GM12878 (cell line): Measurements from ENCODE around the gene AFAP1L2. TPM values are rescaled to one million over a fixed set of nuclear protein-coding genes. Genes with fewer than 3 reads are reported as not detected.

ENCODE experiments used
- ATAC-seq: fragments of 200-7000 bp; cut with Tn5 transposase; 3 replicates; pipeline ENCODE4 v1.9.1; 2020; ENCODE audit warnings: mild to moderate bottlenecking, moderate library complexity
- BruUV-seq: library from RNA; stranded (reverse); fragments of 400-500 nt; replicated peaks from 2 replicates; lab custom pipeline; 2021; lab: Mats Ljungman, UMichigan
- CTCF ChIA-PET: fragments of 300-600 bp; sonication (Branson Sonifier 250); formaldehyde crosslinking; extraction: SDS; loops from one replicate; lab custom pipeline; 2021; ENCODE audit warnings: inconsistent platforms; lab: Yijun Ruan, JAX
- POLR2A ChIA-PET: fragments of 350-600 bp; formaldehyde crosslinking; extraction: SDS; loops from one replicate; lab custom pipeline; 2021; ENCODE audit warnings: inconsistent platforms; lab: Charles Lee
- RAD21 ChIA-PET: fragments of 300-600 bp; sonication (Branson Sonifier 250); formaldehyde crosslinking; loops from one replicate; lab custom pipeline; 2023; ENCODE audit warnings: antibody characterized with exemption; ENCODE audit not compliant: unreplicated experiment; lab: Charles Lee
- SMC1A ChIA-PET: fragments of 300-600 bp; sonication (Branson Sonifier 250); formaldehyde crosslinking; loops from one replicate; lab custom pipeline; 2023; ENCODE audit not compliant: unreplicated experiment, uncharacterized antibody; lab: Charles Lee
- DNase-seq: peaks from one replicate; pipeline ENCODE4 v3.0.0-alpha.2; 2011; ENCODE audit warnings: low read depth, low spot score
- FAIRE-seq: peaks from 3 replicates; lab custom pipeline; 2011; peaks lifted over from hg19 to GRCh38; lab: Jason Lieb, UNC
- H2AFZ ChIP-seq: 2 replicates; pipeline ENCODE4 v1.6.0; 2011; ENCODE audit warnings: low read depth, low read length, control low read depth; ENCODE audit not compliant: control insufficient read depth
- H3K27ac ChIP-seq: 2 replicates; pipeline ENCODE4 v1.5.1; 2011; ENCODE audit warnings: control low read depth; ENCODE audit not compliant: control insufficient read depth, insufficient read depth
- H3K27me3 ChIP-seq, 2 experiments: replicated peaks in 1 of 2; 2 replicates each; pipeline versions ENCODE4 v1.6.0 to v1.6.1; 2011; ENCODE audit warnings: low read length in 1 of 2; ENCODE audit not compliant: control insufficient read depth in 2 of 2, insufficient read depth in 2 of 2
- H3K36me3 ChIP-seq, 2 experiments: 2 replicates each; pipeline ENCODE4 v1.5.1; 2011; ENCODE audit warnings: low read length in 1 of 2; ENCODE audit not compliant: control insufficient read depth in 2 of 2, insufficient read depth in 2 of 2
- H3K4me1 ChIP-seq: 2 replicates; pipeline ENCODE4 v1.6.1; 2011; ENCODE audit warnings: mild to moderate bottlenecking, low read length, moderate library complexity, mixed read lengths; ENCODE audit not compliant: control insufficient read depth, insufficient read depth
- H3K4me2 ChIP-seq: 2 replicates; pipeline ENCODE4 v1.6.0; 2011; ENCODE audit warnings: control low read depth; ENCODE audit not compliant: control insufficient read depth, insufficient read depth
- H3K4me3 ChIP-seq: fragments of 200-600 bp; sonication (generic); 2 replicates; pipeline ENCODE4 v1.5.1; 2016
- H3K79me2 ChIP-seq: 2 replicates; pipeline ENCODE4 v1.6.0; 2011; ENCODE audit warnings: low read length; ENCODE audit not compliant: control insufficient read depth, insufficient read depth
- H3K9ac ChIP-seq: 2 replicates; pipeline ENCODE4 v1.8.0; 2011; ENCODE audit warnings: low read length, control low read depth, mixed read lengths; ENCODE audit not compliant: control insufficient read depth, insufficient read depth
- H3K9me3 ChIP-seq: replicated peaks from 3 replicates; pipeline ENCODE4 v1.5.1; 2011; ENCODE audit warnings: mild to moderate bottlenecking, low read length; ENCODE audit not compliant: control insufficient read depth, insufficient read depth
- H4K20me1 ChIP-seq: 2 replicates; pipeline ENCODE4 v1.6.0; 2011; ENCODE audit not compliant: control insufficient read depth, insufficient read depth
- ATF3 ChIP-seq: IDR thresholded peaks from 2 replicates; pipeline ENCODE4 v1.6.1; 2011; ENCODE audit warnings: low read depth, mild to moderate bottlenecking, low read length, moderate library complexity, borderline replicate concordance; ENCODE audit errors: extremely low read depth
- BCLAF1 ChIP-seq: fragments of 450-650 bp; IDR thresholded peaks from 2 replicates; pipeline ENCODE4 v1.6.1; 2017; ENCODE audit warnings: antibody characterized with exemption, mild to moderate bottlenecking, moderate library complexity
- CHD4 ChIP-seq: fragments of 200-600 bp; sonication (generic); IDR thresholded peaks from 2 replicates; pipeline ENCODE4 v1.6.1; 2016; ENCODE audit warnings: mild to moderate bottlenecking
- CREM ChIP-seq: IDR thresholded peaks from 2 replicates; pipeline ENCODE4 v1.6.1; 2014; ENCODE audit warnings: antibody characterized with exemption, low read depth
- EGR1 ChIP-seq, 2 experiments: IDR thresholded peaks; 1 replicate in 1 of 2; 2 replicates in 1 of 2; pipeline ENCODE4 v1.6.1; 2011 to 2012; ENCODE audit warnings: low read depth in 2 of 2, low read length in 2 of 2, borderline replicate concordance in 1 of 2, mild to moderate bottlenecking in 1 of 2, moderate library complexity in 1 of 2
- GABPA ChIP-seq: IDR thresholded peaks from 2 replicates; pipeline ENCODE4 v1.6.1; 2014; ENCODE audit warnings: antibody characterized with exemption, low read depth, mild to moderate bottlenecking, inconsistent platforms
- IKZF2 ChIP-seq, 2 experiments: fragments of 450-650 bp; IDR thresholded peaks; 2 replicates each; pipeline ENCODE4 v1.6.1; 2017; ENCODE audit warnings: mild to moderate bottlenecking in 2 of 2, moderate library complexity in 2 of 2
- NBN ChIP-seq: fragments of 450-650 bp; IDR thresholded peaks from 2 replicates; pipeline ENCODE4 v1.6.1; 2016
- NFYA ChIP-seq: IDR thresholded peaks from 2 replicates; pipeline ENCODE4 v1.6.1; 2011; ENCODE audit warnings: low read depth, mild to moderate bottlenecking, low read length, improper control_type of control experiment, borderline replicate concordance
- PML ChIP-seq: IDR thresholded peaks from 2 replicates; pipeline ENCODE4 v1.6.1; 2012; ENCODE audit warnings: low read length, inconsistent platforms
- POLR2AphosphoS5 ChIP-seq: IDR thresholded peaks from 2 replicates; pipeline ENCODE4 v1.6.1; 2011; ENCODE audit warnings: mild to moderate bottlenecking, low read length, inconsistent platforms
- RCOR1 ChIP-seq: conservative IDR thresholded peaks from 2 replicates; pipeline ENCODE4 v1.6.1; 2012; ENCODE audit warnings: low read depth, low read length, improper control_type of control experiment
- TCF3 ChIP-seq: IDR thresholded peaks from 2 replicates; pipeline ENCODE4 v1.6.1; 2012; ENCODE audit warnings: low read depth, mild to moderate bottlenecking, low read length, borderline replicate concordance; ENCODE audit not compliant: insufficient read depth
- ZBED1 ChIP-seq: IDR thresholded peaks from 2 replicates; pipeline ENCODE4 v1.6.1; 2016; ENCODE audit warnings: borderline replicate concordance
- ZNF217 ChIP-seq: fragments of 450-650 bp; IDR thresholded peaks from 2 replicates; pipeline ENCODE4 v1.6.1; 2017; ENCODE audit warnings: antibody characterized with exemption, mild to moderate bottlenecking
- ZNF274 ChIP-seq: IDR thresholded peaks from one replicate; pipeline ENCODE4 v1.8.0; 2011; ENCODE audit not compliant: insufficient read length, insufficient read depth
- ZNF592 ChIP-seq: fragments of 450-650 bp; IDR thresholded peaks from 2 replicates; pipeline ENCODE4 v1.6.1; 2017; ENCODE audit warnings: mild to moderate bottlenecking, moderate library complexity
- WGBS: methylation state at CpG from one replicate; pipeline ENCODE4 v1.1.6; 2016; ENCODE audit warnings: low lambda C conversion rate; ENCODE audit not compliant: insufficient replicate concordance, insufficient coverage; ENCODE audit errors: missing lambda C conversion rate; 5-methylcytosine and 5-hydroxymethylcytosine counted together
- in situ Hi-C: fragments of 300-500 bp; cut with MboI; formaldehyde crosslinking; loops from 9 replicates; pipeline ENCODE4 v1.14.3; 2018; ENCODE audit warnings: mixed read lengths
- intact Hi-C: fragments of 100-400 bp; cut with micrococcal nuclease; formaldehyde crosslinking; loops from one replicate; pipeline ENCODE4 v1.14.2; 2022; ENCODE audit not compliant: unreplicated experiment
- polyA plus RNA-seq, 11 experiments: library from polyadenylated mRNA; depleted of rRNA in 4 of 11; unstranded in 6 of 11; stranded (reverse) in 5 of 11; fragments of >200 nt; fragmentation: Nextera tagmentation in 4 of 11; fragmentation: Illumina TruSeq in 1 of 11; extraction: Ambion mirVana in 4 of 11; extraction: Trizol in 1 of 11; gene quantifications; 1 replicate in 1 of 11; 2 replicates in 10 of 11; pipeline versions ENCODE4 v1.2.1 to v1.2.3, GENCODE V29; 2011 to 2016; ENCODE audit warnings: inconsistent platforms in 2 of 11, missing spikeins in 2 of 11, low read depth in 1 of 11
- total RNA-seq, 4 experiments: library from RNA; depleted of rRNA in 3 of 4; stranded (reverse); fragments of >200 nt in 3 of 4; fragmentation: Illumina TruSeq in 1 of 4; extraction: Trizol in 1 of 4; gene quantifications; 2 replicates each; pipeline versions ENCODE4 v1.2.1 to v1.2.3, GENCODE V29; 2013 to 2021

AFAP1L2 gene
- total and polyA plus RNA-seq, 10 of the 15 experiments (the other 5 are each of a cell fraction or from before 2014, with no cell fraction given) = 0.03 to 4.0 (median 0.34) TPM

GRCh38 chr10:114343623-114344505 is 60.4 kb downstream of the AFAP1L2 start:
- intact Hi-C loops = no loop called here
- ChIA-PET POLR2A (no interaction called here), RAD21 (interaction anchor here (0.6 to 1.9 kb wide), 2 partner anchors 54 to 178 kb away, joined by 4 to 5 read pairs; no protein-coding TSS in a partner anchor), CTCF (interaction anchor here (0.6 to 2.8 kb wide), 4 partner anchors 40 to 185 kb away, joined by 3 to 9 read pairs (median 4); no protein-coding TSS in a partner anchor), SMC1A (interaction anchor here (0.7 to 1.1 kb wide), 3 partner anchors 40 to 87 kb away, joined by 3 read pairs; no protein-coding TSS in a partner anchor)
- no peak overlapping the region for H3K4me2 ChIP-seq
- H3K27me3 ChIP-seq = no peaks in the 10 kb centered on the region; a peak in 2 of 4 replicates
- H3K36me3 ChIP-seq = no peaks in the 10 kb centered on the region
- FAIRE-seq (no peak), DNase-seq (no peak), ATAC-seq (no peak)
- H3K9me3 ChIP-seq = no peaks in the 10 kb centered on the region
- WGBS = 52% methylated on average over 11 of the region's 11 CpGs
- H3K79me2 ChIP-seq = no peaks in the 10 kb centered on the region
- H3K9ac ChIP-seq = no peak overlapping the region
- no peaks in the 10 kb centered on the region for H4K20me1 ChIP-seq
- H3K4me3 ChIP-seq = no peak overlapping the region
- no peak overlapping the region for H3K27ac ChIP-seq
- in situ Hi-C loops = no loop called here
- no TSS peak for BruUV-seq
- H3K4me1 ChIP-seq = no peaks in the 10 kb centered on the region
- H2AFZ ChIP-seq = no peak overlapping the region
- TF ChIP-seq PML (no peak), ZBED1 (no peak), IKZF2 (IDR thresholded peaks at IDR 0.05) (no peak), ATF3 (no peak), TCF3 (no peak), ZNF592 (no peak), NFYA (no peak), CREM (no peak), EGR1 (IDR thresholded peaks at IDR 0.05; ENCODE audit: borderline replicate concordance in 1 of 2, low read depth in 2 of 2, low read length in 2 of 2) (no peak), ZNF274 (no peak), ZNF217 (no peak), POLR2AphosphoS5 (no peak), NBN (no peak), CHD4 (no peak), GABPA (no peak), BCLAF1 (no peak), RCOR1 (no peak)
